Endothelial cell of umbilical vein (primary cell): ENCODE measurements around the gene B3GNT8.

Experiments
- EZH2 ChIP-seq: IDR thresholded peaks from 2 replicates; pipeline ENCODE4 v1.6.1; 2012; ENCODE audit warnings: borderline replicate concordance, low read depth, mild to moderate bottlenecking, moderate library complexity, low read length, inconsistent platforms; ENCODE audit not compliant: severe bottlenecking
- TF ChIP-seq, protein P1 (sequence below), 2 donors: IDR thresholded peaks; 1 replicate in 1 of 2; 2 replicates in 1 of 2; pipeline ENCODE4 v1.5.1; 2011; ENCODE audit warnings: low read length in 2 of 2, mild to moderate bottlenecking in 2 of 2, moderate library complexity in 2 of 2, control low read depth in 1 of 2, inconsistent platforms in 1 of 2, low read depth in 1 of 2; ENCODE audit not compliant: insufficient read depth in 1 of 2; ENCODE audit errors: extremely low read depth in 1 of 2

DNA sequence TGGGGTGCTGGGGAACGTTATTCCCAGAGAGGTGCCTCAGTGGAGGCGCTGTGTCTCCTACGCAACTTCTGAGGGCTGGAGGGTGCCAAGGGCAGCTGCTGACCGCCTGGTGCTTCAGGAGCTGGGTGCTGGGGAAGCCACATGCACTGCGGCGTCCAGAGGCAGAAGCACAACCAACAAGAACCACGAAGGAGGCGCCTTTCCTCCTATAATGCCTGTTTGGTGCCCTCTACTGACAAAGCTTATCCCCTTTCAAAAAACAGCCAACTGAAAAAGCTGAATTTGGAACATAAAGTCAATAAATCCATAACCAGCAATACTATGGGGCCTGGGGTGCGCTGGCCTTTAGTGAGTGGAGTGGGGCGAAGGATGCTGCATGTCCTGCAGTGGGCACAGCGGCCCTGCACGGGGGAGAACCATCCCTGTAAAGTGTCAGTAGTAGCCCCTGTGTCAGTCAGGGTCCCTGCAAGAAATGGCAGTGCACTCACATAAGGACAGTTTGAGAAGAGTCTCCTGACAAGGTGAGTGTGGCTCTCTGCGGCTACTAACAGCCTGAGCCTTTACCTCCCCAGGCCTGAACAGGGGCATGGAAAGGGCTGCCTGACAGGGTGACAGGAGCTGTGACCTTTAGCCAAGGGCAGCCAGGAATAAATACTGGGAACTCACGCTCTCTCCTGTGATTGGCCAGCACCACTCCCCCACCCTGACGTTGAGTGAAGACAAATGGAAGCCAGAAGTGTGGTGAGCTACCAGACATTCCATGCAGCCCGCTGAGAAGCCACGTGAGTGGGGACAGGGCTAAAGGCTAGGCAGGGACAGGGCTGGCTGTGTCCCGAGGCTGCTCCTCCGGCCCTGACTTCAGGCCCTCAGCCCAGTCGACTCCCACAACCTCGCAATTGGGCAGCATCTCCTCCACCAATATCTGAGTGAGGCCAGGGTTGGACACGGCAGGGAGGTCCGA is 4.5 kb upstream of the B3GNT8 start:
- TF ChIP-seq EZH2: no peak
- TF ChIP-seq, protein P1, sequence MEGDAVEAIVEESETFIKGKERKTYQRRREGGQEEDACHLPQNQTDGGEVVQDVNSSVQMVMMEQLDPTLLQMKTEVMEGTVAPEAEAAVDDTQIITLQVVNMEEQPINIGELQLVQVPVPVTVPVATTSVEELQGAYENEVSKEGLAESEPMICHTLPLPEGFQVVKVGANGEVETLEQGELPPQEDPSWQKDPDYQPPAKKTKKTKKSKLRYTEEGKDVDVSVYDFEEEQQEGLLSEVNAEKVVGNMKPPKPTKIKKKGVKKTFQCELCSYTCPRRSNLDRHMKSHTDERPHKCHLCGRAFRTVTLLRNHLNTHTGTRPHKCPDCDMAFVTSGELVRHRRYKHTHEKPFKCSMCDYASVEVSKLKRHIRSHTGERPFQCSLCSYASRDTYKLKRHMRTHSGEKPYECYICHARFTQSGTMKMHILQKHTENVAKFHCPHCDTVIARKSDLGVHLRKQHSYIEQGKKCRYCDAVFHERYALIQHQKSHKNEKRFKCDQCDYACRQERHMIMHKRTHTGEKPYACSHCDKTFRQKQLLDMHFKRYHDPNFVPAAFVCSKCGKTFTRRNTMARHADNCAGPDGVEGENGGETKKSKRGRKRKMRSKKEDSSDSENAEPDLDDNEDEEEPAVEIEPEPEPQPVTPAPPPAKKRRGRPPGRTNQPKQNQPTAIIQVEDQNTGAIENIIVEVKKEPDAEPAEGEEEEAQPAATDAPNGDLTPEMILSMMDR (IDR thresholded peaks at IDR 0.05; ENCODE audit: extremely low read depth in 1 of 2, insufficient read depth in 1 of 2, low read depth in 1 of 2, low read length in 2 of 2): peak; percentile 39 to 61
